NCI-H345 treated with DMSO at 0.1 percent for 48 hours (cell line): Measurements from ENCODE around the gene ST3GAL3.

Experiments used
- DNase-seq: peaks from one replicate; lab custom pipeline; 2025; ENCODE audit not compliant: unreplicated experiment; lab: John Stamatoyannopoulos, UW

ST3GAL3 gene

DNA sequence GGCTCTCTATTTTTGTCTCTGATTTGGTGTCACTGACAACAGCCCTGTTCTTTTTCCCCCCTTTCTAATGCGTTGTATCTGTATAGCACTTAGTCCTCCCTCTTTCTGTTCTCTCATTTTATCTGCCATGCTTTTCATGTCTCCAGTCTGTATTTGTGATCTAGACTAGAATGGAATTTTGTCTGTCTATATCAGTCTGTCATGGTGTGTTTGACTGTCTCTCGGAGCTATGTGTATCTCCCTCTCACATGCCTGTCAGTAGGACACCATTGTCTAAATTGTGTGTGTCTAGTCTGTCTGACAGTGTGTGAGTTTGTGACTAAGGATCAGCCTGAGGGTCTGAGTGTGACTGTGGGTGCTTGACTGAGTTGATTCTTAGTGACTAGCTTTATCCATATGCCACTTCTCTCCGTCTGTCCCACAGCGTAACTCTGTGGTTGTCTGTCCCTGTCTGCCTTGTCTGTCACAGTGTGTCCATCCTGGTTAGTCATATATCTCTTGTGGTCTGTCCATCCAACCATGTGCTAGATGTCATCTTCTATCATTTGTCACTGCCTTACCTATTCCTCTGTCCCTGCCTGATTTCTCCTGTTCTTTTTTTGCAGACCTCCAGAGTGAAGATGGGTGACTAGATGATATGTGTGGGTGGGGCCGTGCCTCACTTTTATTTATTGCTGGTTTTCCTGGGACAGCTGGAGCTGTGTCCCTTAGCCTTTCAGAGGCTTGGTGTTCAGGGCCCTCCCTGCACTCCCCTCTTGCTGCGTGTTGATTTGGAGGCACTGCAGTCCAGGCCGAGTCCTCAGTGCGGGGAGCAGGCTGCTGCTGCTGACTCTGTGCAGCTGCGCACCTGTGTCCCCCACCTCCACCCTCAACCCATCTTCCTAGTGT lies 270.3 kb downstream of the ST3GAL3 start:
- no peak for DNase-seq

DNA sequence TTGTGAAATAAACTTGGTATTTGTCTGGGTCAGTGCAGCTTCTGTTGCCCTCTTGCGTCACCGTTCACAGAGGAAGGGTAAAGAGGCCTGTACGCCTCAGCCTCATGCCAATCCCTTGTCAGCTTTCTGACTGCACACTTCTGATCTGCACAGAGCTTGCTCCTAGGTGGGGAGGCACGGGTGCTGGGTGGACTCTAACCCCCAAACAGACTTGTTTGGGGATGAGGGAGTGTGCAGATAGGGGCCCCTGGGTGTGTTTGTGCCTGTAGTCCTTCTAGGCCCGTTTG lies 270.9 kb downstream of the ST3GAL3 start:
- no peak for DNase-seq

DNA sequence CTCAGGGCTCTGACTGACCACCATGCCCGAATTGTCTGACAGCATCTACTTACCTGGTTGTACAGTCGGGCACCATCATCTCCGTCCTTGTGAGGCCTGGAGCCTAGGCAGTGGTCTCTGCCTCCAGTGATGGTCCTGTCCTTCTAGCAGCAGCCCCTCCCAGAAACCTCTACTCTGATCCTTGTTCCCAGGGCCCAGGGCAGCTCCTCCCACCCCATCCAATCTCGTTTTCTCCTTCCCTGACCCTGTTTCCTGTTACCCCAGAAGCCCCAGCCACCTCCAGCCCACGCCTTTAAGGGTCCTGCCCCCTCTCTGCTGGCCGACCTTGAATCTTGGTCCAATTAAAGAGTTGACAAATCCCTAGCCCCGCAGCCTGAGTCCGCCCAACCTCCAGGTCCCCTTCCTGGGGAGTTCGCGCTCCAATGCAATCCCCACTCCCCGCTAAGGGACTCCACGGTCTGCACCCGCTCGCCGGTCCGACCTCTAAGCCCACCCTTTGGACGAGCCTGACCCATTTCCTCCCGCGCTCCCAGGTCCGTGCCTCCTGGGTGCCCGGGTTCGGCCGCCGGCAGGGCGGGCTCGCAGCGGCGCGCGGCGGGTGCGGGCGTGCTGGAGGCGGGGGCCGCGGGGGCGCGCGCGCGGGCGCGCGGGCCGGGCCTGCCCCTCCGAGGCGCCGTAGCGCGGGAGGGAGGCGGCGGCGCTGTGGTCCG lies 271.4 kb downstream of the ST3GAL3 start, which contains the start of gene B4GALT2:
B4GALT2 (plus strand) TSS at position 660 of the 710 bp plus-strand sequence. CDS start 1,951 bp downstream, outside the sequence.
- DNase-seq, result no peak

DNA sequence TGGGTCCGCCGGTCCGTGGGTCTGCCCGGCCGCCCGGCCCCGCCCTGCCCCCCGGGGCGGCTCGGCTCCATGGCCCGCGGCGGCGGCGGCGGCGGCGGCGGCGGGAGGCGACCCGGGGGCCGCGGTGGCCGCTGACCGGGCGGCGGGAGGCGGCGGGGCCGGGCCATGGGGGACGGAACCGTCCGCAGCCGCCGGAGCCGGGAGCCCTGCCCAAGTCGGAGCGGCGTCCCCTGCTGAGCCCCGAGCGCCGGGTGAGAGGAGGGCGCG lies 271.9 kb downstream of the ST3GAL3 start:
- no peak for DNase-seq

DNA sequence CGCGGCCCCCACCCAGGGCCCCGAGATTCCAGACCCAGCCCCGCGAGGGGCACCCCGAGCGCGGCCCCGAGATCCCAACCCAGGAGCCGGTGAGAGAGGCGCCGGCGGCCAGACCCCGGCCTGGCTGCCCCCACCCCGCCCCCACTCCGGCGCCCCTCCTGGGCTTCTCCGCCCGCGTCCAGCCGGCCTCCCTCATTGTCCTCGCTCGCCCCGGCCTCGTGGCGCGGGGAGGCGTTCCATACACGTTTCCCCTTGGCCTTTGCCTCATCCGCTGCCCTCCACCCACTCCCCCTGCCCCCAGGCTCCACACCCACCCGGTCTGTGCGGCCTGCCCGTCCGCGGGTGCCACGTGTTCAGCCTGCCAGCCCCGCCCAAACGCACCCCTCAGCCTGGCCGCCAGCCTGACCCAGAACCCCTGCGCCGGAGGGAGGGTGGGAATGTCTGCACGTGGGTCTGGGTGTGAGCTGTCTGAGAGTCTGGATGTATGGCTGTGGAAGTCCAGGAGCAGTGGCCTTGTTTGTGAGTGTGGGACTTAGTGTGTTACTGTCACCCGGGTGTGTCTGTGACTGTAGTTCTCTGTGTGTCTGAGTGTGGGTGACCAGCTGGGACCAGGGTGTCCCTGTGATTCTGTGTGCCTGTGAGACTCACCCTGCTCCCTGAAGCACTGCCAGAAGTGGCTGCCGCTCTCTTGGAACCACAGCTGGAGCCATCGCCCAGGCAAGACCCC lies 272.4 kb downstream of the ST3GAL3 start:
- DNase-seq, result no peak

DNA sequence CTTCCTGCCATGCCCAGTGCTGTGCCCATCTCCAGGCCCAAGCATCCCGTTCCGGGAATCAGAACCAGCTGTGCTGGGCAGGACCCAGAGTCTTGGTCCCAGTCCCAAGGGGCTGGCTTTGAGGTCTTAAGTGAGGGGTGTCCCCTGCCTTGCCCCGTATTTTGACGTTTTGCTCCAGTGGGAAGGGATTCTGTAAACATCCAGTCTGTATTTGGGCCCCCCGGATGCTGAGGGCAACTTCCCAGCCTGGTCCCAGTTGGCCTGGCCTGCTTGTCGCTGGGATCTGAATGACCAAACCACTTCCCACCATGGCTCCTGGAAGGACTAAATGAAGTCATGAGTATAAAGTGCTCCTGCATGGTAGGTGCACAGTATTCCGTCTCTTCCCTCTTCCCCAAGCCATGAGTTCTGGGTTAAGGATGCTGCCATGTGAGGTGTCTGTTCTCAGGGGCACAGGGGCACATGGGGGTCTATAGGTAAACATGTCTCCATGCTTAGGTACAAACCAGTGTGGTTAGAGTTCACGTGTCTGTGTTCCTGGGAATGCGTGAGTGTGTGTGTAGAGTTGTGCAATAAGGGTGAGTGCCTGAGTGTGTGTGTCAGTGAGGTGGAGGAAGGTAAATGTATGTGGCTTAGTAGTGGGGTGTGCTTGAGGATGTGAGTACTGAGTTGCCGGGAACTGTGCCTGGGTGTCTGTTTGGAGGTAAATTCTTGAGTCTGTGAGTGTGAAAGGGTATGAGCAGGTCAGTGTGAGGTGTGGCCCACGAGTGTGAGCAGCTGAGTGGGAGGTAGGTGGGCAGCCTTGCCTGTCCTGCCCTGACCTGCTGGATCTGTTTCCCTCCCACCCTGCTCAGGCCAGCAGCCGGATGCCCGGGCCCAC lies 273.2 kb downstream of the ST3GAL3 start:
- DNase-seq, result no peak
